Measurements from ENCODE around the gene MYBL2. TPM values are rescaled to one million over a fixed set of nuclear protein-coding genes. Genes with fewer than 3 reads are reported as not detected.

MYBL2 gene
- total RNA-seq, 1 experiment from 2014 or later = 95.9 TPM

DNA sequence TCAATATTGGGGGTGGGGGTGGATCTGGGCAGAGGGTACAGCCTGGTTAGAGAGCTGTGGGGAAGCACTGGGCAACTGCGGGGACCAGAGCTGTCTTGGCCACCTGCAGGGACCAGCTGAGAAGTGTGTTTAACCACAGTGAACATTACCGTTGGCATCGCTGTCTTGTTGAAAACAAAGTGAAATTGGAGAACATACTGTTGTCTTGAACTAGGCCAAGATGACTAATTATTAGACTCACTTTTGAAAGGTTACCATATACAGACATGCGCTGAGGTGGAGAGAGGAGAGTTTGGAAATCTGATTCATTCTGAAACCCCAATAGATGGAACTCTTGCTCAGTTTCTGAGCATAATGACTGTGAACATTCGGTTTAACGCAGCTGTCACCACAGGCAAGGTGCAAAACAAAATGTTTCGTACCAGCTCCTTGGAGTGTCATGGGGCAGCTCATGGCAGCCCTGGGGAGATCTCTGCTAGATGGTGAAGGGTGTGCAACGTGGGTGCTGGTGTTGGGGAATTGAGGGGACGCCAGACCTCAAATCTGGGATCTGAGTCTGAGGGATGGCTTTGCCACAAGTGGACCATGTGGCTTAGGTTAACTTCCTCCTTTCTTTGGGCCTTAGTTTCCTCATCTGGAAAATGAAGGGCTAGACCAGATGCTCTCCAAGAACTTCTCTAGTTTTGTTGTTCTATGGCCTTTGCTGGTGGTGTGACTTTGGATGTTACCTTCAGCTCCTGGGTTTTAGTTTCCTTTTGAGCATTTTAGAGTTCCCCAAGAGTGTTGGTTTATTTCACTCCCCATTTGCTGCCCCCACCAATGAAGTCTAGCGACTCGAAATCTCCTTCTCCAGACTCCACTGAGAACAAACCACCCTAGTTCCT, 84.5 kb downstream of the MYBL2 start:
- Histone ChIP-seq H2AFZ (ENCODE audit: low read length) (no peak overlapping the region), H3K4me1 (ENCODE audit: insufficient read depth, low read length) (peaks cover 32% of the 10 kb centered on the region), H3K9me2 (replicated peaks; ENCODE audit: low read length) (no peaks in the 10 kb centered on the region), H4K20me1 (ENCODE audit: low read length) (no peaks in the 10 kb centered on the region), H3K79me2 (ENCODE audit: low read length) (no peaks in the 10 kb centered on the region), H3K27ac (ENCODE audit: low read length) (peak overlapping the region; percentile 48), H3K27me3 (ENCODE audit: low read length) (no peaks in the 10 kb centered on the region), H3K4me3 (ENCODE audit: low read length) (no peak overlapping the region), H3K36me3 (ENCODE audit: low read depth, low read length) (no peaks in the 10 kb centered on the region), H3K4me2 (ENCODE audit: low read length) (peak overlapping the region; percentile 46), H3F3A (ENCODE audit: low read length, unreplicated experiment) (no peaks in the 10 kb centered on the region), H3K9ac (ENCODE audit: low read length) (no peak overlapping the region), H3K9me3 (ENCODE audit: low read length) (no peaks in the 10 kb centered on the region)
- BruUV-seq (replicated peaks) = no TSS peak
- no peak for TF ChIP-seq EZH2 (IDR thresholded peaks at IDR 0.05; ENCODE audit: low read length, unreplicated experiment)
- no peak for TF ChIP-seq EZH2phosphoT487 (IDR thresholded peaks at IDR 0.05; ENCODE audit: borderline replicate concordance, low read length)
- TF ChIP-seq CTCF (conservative IDR thresholded peaks at IDR 0.05; ENCODE audit: low read depth, low read length) = peak; percentile 47; the same call in 1 of the 2 replicates
- ChIA-PET CTCF (interaction anchor here (0.6 to 1.0 kb wide), 3 partner anchors 89 to 295 kb away, joined by 3 to 6 read pairs (median 5); no protein-coding TSS in a partner anchor), POLR2A (ENCODE audit: unreplicated experiment) (interaction anchor here (0.6 kb wide), 1 partner anchor 174 kb away, joined by 6 read pairs; no protein-coding TSS in a partner anchor)
- DNase-seq (peak; percentile 96), ATAC-seq (peak; percentile 84)
- intact Hi-C loops (cut with micrococcal nuclease) = loop anchor here (1.0 to 10.0 kb wide), 2 partner anchors 93 to 193 kb away; no protein-coding TSS in a partner anchor

- no peaks in the 10 kb centered on the region for H3K36me3 ChIP-seq (ENCODE audit: low read depth, low read length)
- TF ChIP-seq EZH2 (IDR thresholded peaks at IDR 0.05; ENCODE audit: low read length, unreplicated experiment) = no peak
- ATAC-seq (no peak), DNase-seq (no peak)
- no peaks in the 10 kb centered on the region for H3F3A ChIP-seq (ENCODE audit: low read length, unreplicated experiment)
- no peak overlapping the region for H3K9ac ChIP-seq (ENCODE audit: low read length)
- peak overlapping the region; percentile 48; the same call in 1 of the 2 replicates for H3K27ac ChIP-seq (ENCODE audit: low read length)
- H3K9me3 ChIP-seq (ENCODE audit: low read length) = no peaks in the 10 kb centered on the region
- no peak overlapping the region for H3K4me3 ChIP-seq (ENCODE audit: low read length)
- POLR2A ChIA-PET (ENCODE audit: unreplicated experiment) = no interaction called here
- no TSS peak for BruUV-seq (replicated peaks)
- no peaks in the 10 kb centered on the region for H3K9me2 ChIP-seq (replicated peaks; ENCODE audit: low read length)
- H4K20me1 ChIP-seq (ENCODE audit: low read length) = no peaks in the 10 kb centered on the region
- no peaks in the 10 kb centered on the region for H3K79me2 ChIP-seq (ENCODE audit: low read length)
- CTCF ChIA-PET = interaction anchor here (0.6 kb wide), 1 partner anchor 294 kb away, joined by 5 read pairs; no protein-coding TSS in a partner anchor
- H3K27me3 ChIP-seq (ENCODE audit: low read length) = no peaks in the 10 kb centered on the region
- intact Hi-C loops (cut with micrococcal nuclease) = loop anchor here (10.0 kb wide), 1 partner anchor 193 kb away; no protein-coding TSS in a partner anchor
- H3K4me2 ChIP-seq (ENCODE audit: low read length) = peak overlapping the region; percentile 46
- peaks cover 32% of the 10 kb centered on the region for H3K4me1 ChIP-seq (ENCODE audit: insufficient read depth, low read length)
- H2AFZ ChIP-seq (ENCODE audit: low read length) = no peak overlapping the region
Measured at GRCh38 chr20:43752051-43752360, 85.1 kb downstream of the MYBL2 start.

DNA sequence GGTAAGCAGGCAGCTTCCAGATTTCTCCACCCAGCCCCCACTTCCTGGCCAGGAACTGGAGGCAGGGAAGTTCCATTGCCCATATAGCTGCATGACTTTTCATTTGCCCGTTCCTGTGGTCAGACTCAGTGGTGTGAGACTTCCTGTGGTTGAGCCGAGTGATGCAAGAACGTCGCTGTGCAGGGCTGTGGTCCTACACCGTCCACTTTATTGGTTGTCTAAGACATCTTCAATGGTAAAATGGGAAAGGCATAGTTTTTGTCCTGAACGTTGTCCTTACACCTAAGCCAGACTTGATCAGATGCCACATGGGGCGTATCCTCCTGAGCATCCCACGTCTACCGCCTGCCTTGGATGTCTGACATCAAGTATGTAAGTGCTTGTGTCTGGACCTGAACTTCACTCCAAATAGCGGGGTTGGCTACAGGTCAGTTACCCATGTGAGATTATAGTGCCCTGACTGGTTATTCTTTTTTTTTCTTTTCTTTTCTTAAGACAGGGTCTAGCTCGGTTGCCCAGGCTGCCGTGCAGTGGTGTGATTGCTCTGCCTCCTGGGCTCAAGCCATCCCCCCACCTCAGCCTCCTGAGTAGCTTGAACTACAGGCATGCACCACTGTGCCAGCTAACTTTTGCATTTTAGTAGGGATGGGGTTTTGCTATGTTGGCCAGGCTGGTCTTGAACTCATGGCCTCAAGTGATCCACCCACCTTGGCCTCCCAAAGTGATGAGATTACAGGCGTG, 85.8 kb downstream of the MYBL2 start:
- Histone ChIP-seq H3K4me1 (ENCODE audit: insufficient read depth, low read length) (peaks cover 32% of the 10 kb centered on the region), H3K27ac (ENCODE audit: low read length) (peak overlapping the region; percentile 17), H3K9me3 (ENCODE audit: low read length) (no peaks in the 10 kb centered on the region), H4K20me1 (ENCODE audit: low read length) (no peaks in the 10 kb centered on the region), H3K4me2 (ENCODE audit: low read length) (peak overlapping the region; percentile 46), H3K9me2 (replicated peaks; ENCODE audit: low read length) (no peaks in the 10 kb centered on the region), H3K9ac (ENCODE audit: low read length) (no peak overlapping the region), H3K79me2 (ENCODE audit: low read length) (no peaks in the 10 kb centered on the region), H3K36me3 (ENCODE audit: low read depth, low read length) (no peaks in the 10 kb centered on the region), H3F3A (ENCODE audit: low read length, unreplicated experiment) (no peaks in the 10 kb centered on the region), H3K27me3 (ENCODE audit: low read length) (no peaks in the 10 kb centered on the region), H2AFZ (ENCODE audit: low read length) (no peak overlapping the region), H3K4me3 (ENCODE audit: low read length) (no peak overlapping the region)
- peak; percentile 18; the same call in 1 of the 2 replicates for ATAC-seq
- no TSS peak for BruUV-seq (replicated peaks)
- intact Hi-C loops (cut with micrococcal nuclease) = loop anchor here (10.0 kb wide), 1 partner anchor 192 kb away; no protein-coding TSS in a partner anchor
- DNase-seq = peak; percentile 91
- ChIA-PET POLR2A (ENCODE audit: unreplicated experiment) (no interaction called here), CTCF (interaction anchor here (1.1 kb wide), 1 partner anchor 328 kb away, joined by 3 read pairs; no protein-coding TSS in a partner anchor)
- TF ChIP-seq CTCF (conservative IDR thresholded peaks at IDR 0.05; ENCODE audit: low read depth, low read length) = no peak
- no peak for TF ChIP-seq EZH2phosphoT487 (IDR thresholded peaks at IDR 0.05; ENCODE audit: borderline replicate concordance, low read length)
- TF ChIP-seq EZH2 (IDR thresholded peaks at IDR 0.05; ENCODE audit: low read length, unreplicated experiment) = no peak

Data from PC-3 (cell line).